ENCODE measurements around the gene FKTN.

The FKTN gene

GRCh38 chr9:105651806-105652205 is 93.9 kb downstream of the FKTN start:
- Histone ChIP-seq H3K9ac (ENCODE audit: low read depth, low read length) (no peak overlapping the region), H3K9me3 (ENCODE audit: control insufficient read depth, insufficient read depth, low read length) (no peaks in the 10 kb centered on the region), H3K36me3 (ENCODE audit: insufficient read depth, low read length) (no peaks in the 10 kb centered on the region), H3K4me1 (ENCODE audit: insufficient read depth, low read length) (peaks cover 15% of the 10 kb centered on the region; the same call in 1 of the 2 replicates)

- H3K36me3 ChIP-seq (ENCODE audit: insufficient read depth, low read length), result no peaks in the 10 kb centered on the region
- peak overlapping the region; percentile 72 for H3K9ac ChIP-seq (ENCODE audit: low read depth, low read length)
- peaks cover 17% of the 10 kb centered on the region; the same call in 1 of the 2 replicates for H3K4me1 ChIP-seq (ENCODE audit: insufficient read depth, low read length)
- H3K9me3 ChIP-seq (ENCODE audit: control insufficient read depth, insufficient read depth, low read length), result no peaks in the 10 kb centered on the region
Observed at GRCh38 chr9:105656131-105656921, 98.4 kb downstream of the FKTN start.

GRCh38 chr9:105658351-105658750 is 100.4 kb downstream of the FKTN start:
- Histone ChIP-seq H3K36me3 (ENCODE audit: insufficient read depth, low read length) (no peaks in the 10 kb centered on the region), H3K4me1 (ENCODE audit: insufficient read depth, low read length) (peaks cover 12% of the 10 kb centered on the region; the same call in 1 of the 2 replicates), H3K9me3 (ENCODE audit: control insufficient read depth, insufficient read depth, low read length) (no peaks in the 10 kb centered on the region), H3K9ac (ENCODE audit: low read depth, low read length) (no peak overlapping the region)

GRCh38 chr9:105661011-105661410 is 103.1 kb downstream of the FKTN start:
- Histone ChIP-seq H3K9me3 (ENCODE audit: control insufficient read depth, insufficient read depth, low read length) (no peaks in the 10 kb centered on the region), H3K9ac (ENCODE audit: low read depth, low read length) (no peak overlapping the region), H3K4me1 (ENCODE audit: insufficient read depth, low read length) (peaks cover 12% of the 10 kb centered on the region; the same call in 1 of the 2 replicates), H3K36me3 (ENCODE audit: insufficient read depth, low read length) (no peaks in the 10 kb centered on the region)

GRCh38 chr9:105662184-105663104 is 104.5 kb downstream of the FKTN start, which contains the start of gene TAL2:
TSS of gene TAL2 (plus strand) at chr9:105662457. CDS start at chr9:105662497, 40 bp downstream.
- no peaks in the 10 kb centered on the region for H3K36me3 ChIP-seq (ENCODE audit: insufficient read depth, low read length)
- peaks cover 9% of the 10 kb centered on the region; the same call in 1 of the 2 replicates for H3K4me1 ChIP-seq (ENCODE audit: insufficient read depth, low read length)
- no peak within 1 kb of the TSS for H3K9ac ChIP-seq (ENCODE audit: low read depth, low read length)
- H3K9me3 ChIP-seq (ENCODE audit: control insufficient read depth, insufficient read depth, low read length), result no peaks in the 10 kb centered on the region

- no peaks in the 10 kb centered on the region for H3K36me3 ChIP-seq (ENCODE audit: insufficient read depth, low read length)
- H3K4me1 ChIP-seq (ENCODE audit: insufficient read depth, low read length), result peaks cover 9% of the 10 kb centered on the region; the same call in 1 of the 2 replicates
- H3K9ac ChIP-seq (ENCODE audit: low read depth, low read length), result no peak overlapping the region
- no peaks in the 10 kb centered on the region for H3K9me3 ChIP-seq (ENCODE audit: control insufficient read depth, insufficient read depth, low read length)
Observed at GRCh38 chr9:105663914-105664313, 106.0 kb downstream of the FKTN start.

GRCh38 chr9:105667867-105668266 is 109.9 kb downstream of the FKTN start:
- no peak overlapping the region for H3K9ac ChIP-seq (ENCODE audit: low read depth, low read length)
- no peaks in the 10 kb centered on the region for H3K9me3 ChIP-seq (ENCODE audit: control insufficient read depth, insufficient read depth, low read length)
- no peaks in the 10 kb centered on the region for H3K4me1 ChIP-seq (ENCODE audit: insufficient read depth, low read length)
- H3K36me3 ChIP-seq (ENCODE audit: insufficient read depth, low read length), result no peaks in the 10 kb centered on the region

GRCh38 chr9:105670315-105670714 is 112.4 kb downstream of the FKTN start:
- H3K9me3 ChIP-seq (ENCODE audit: control insufficient read depth, insufficient read depth, low read length), result no peaks in the 10 kb centered on the region
- H3K9ac ChIP-seq (ENCODE audit: low read depth, low read length), result no peak overlapping the region
- no peaks in the 10 kb centered on the region for H3K4me1 ChIP-seq (ENCODE audit: insufficient read depth, low read length)
- H3K36me3 ChIP-seq (ENCODE audit: insufficient read depth, low read length), result no peaks in the 10 kb centered on the region

GRCh38 chr9:105670775-105671174 is 112.8 kb downstream of the FKTN start:
- Histone ChIP-seq H3K9ac (ENCODE audit: low read depth, low read length) (no peak overlapping the region), H3K9me3 (ENCODE audit: control insufficient read depth, insufficient read depth, low read length) (no peaks in the 10 kb centered on the region), H3K36me3 (ENCODE audit: insufficient read depth, low read length) (no peaks in the 10 kb centered on the region), H3K4me1 (ENCODE audit: insufficient read depth, low read length) (no peaks in the 10 kb centered on the region)

GRCh38 chr9:105672711-105673234 is 114.8 kb downstream of the FKTN start:
- no peaks in the 10 kb centered on the region for H3K36me3 ChIP-seq (ENCODE audit: insufficient read depth, low read length)
- H3K9ac ChIP-seq (ENCODE audit: low read depth, low read length), result no peak overlapping the region
- H3K4me1 ChIP-seq (ENCODE audit: insufficient read depth, low read length), result no peaks in the 10 kb centered on the region
- no peaks in the 10 kb centered on the region for H3K9me3 ChIP-seq (ENCODE audit: control insufficient read depth, insufficient read depth, low read length)

- Histone ChIP-seq H3K9ac (ENCODE audit: low read depth, low read length) (no peak overlapping the region), H3K9me3 (ENCODE audit: control insufficient read depth, insufficient read depth, low read length) (no peaks in the 10 kb centered on the region), H3K4me1 (ENCODE audit: insufficient read depth, low read length) (no peaks in the 10 kb centered on the region), H3K36me3 (ENCODE audit: insufficient read depth, low read length) (no peaks in the 10 kb centered on the region)
Observed at GRCh38 chr9:105673850-105674387, 116.0 kb downstream of the FKTN start.

- no peaks in the 10 kb centered on the region; the same call in 1 of the 2 replicates for H3K9me3 ChIP-seq (ENCODE audit: control insufficient read depth, insufficient read depth, low read length)
- no peak overlapping the region for H3K9ac ChIP-seq (ENCODE audit: low read depth, low read length)
- H3K4me1 ChIP-seq (ENCODE audit: insufficient read depth, low read length), result no peaks in the 10 kb centered on the region
- no peaks in the 10 kb centered on the region for H3K36me3 ChIP-seq (ENCODE audit: insufficient read depth, low read length)
Observed at GRCh38 chr9:105676351-105676923, 118.5 kb downstream of the FKTN start.

- no peaks in the 10 kb centered on the region for H3K36me3 ChIP-seq (ENCODE audit: insufficient read depth, low read length)
- no peaks in the 10 kb centered on the region for H3K4me1 ChIP-seq (ENCODE audit: insufficient read depth, low read length)
- no peaks in the 10 kb centered on the region; the same call in 1 of the 2 replicates for H3K9me3 ChIP-seq (ENCODE audit: control insufficient read depth, insufficient read depth, low read length)
- H3K9ac ChIP-seq (ENCODE audit: low read depth, low read length), result no peak overlapping the region
Observed at GRCh38 chr9:105678163-105678562, 120.2 kb downstream of the FKTN start.

GRCh38 chr9:105678781-105679180 is 120.8 kb downstream of the FKTN start:
- H3K36me3 ChIP-seq (ENCODE audit: insufficient read depth, low read length), result no peaks in the 10 kb centered on the region

More at GRCh38 chr9:105678781-105679180, 120.8 kb downstream of the FKTN start:
- H3K9me3 ChIP-seq (ENCODE audit: control insufficient read depth, insufficient read depth, low read length), result no peaks in the 10 kb centered on the region; the same call in 1 of the 2 replicates
- no peak overlapping the region for H3K9ac ChIP-seq (ENCODE audit: low read depth, low read length)
- H3K4me1 ChIP-seq (ENCODE audit: insufficient read depth, low read length), result no peaks in the 10 kb centered on the region
